ENCODE results near the gene CREM.

The CREM gene

DNA sequence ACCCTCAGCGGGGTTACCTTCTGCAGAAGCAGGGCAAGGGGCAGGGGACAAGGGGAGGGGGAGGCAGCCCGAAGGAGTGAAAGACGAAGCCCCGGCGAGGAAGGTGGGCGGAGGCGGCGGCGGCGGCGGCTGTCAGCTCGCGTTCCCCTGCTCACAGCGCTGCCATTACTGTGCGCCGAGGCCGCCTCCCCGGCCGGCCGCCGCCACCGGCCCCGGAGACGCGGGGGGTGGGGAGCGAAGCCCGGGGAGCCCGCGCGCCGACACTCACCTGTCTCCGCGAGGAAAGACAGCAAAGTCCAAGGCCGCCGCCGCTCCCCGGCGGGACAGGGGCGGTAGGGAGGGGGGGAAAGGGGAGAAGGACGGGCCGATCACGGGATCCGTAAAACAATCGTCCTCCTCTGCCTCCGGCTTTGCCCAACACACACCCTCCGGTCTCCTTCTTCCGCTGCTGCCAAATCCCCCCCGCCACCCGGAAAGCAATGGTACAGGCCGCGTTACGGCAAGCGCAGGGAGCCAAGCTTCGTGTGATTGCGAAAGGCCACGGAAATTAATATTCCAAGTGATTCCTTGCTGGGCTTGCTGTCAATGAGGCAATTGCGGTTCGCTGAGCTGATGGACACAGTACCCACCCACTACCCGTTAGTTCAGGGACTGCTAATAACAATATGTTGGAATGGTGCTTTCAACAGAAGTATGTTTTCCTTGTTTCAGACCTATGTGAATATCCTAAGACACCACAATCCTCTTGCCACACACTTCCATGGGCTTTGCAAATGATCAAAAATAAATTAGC, 36.3 kb upstream of the CREM start, which contains the start of gene CUL2:
CUL2 (minus strand) TSS at position 180 of the 793 bp plus-strand sequence. CDS start 19,024 bp downstream, outside the sequence.
- peak; percentile 24 for TF ChIP-seq POLR2A (IDR thresholded peaks at IDR 0.05; ENCODE audit: extremely low read depth, insufficient read length)
- TF ChIP-seq MAX (IDR thresholded peaks at IDR 0.05; ENCODE audit: low read depth, low read length) = peak; percentile 27
- no peak for TF ChIP-seq CTCF (IDR thresholded peaks at IDR 0.05; ENCODE audit: low read depth, low read length)
- peak within 1 kb of the TSS; percentile 89 for H3K4me3 ChIP-seq (ENCODE audit: low read depth, low read length)
- DNase-seq (ENCODE audit: low read depth) = peak; percentile 93

DNA sequence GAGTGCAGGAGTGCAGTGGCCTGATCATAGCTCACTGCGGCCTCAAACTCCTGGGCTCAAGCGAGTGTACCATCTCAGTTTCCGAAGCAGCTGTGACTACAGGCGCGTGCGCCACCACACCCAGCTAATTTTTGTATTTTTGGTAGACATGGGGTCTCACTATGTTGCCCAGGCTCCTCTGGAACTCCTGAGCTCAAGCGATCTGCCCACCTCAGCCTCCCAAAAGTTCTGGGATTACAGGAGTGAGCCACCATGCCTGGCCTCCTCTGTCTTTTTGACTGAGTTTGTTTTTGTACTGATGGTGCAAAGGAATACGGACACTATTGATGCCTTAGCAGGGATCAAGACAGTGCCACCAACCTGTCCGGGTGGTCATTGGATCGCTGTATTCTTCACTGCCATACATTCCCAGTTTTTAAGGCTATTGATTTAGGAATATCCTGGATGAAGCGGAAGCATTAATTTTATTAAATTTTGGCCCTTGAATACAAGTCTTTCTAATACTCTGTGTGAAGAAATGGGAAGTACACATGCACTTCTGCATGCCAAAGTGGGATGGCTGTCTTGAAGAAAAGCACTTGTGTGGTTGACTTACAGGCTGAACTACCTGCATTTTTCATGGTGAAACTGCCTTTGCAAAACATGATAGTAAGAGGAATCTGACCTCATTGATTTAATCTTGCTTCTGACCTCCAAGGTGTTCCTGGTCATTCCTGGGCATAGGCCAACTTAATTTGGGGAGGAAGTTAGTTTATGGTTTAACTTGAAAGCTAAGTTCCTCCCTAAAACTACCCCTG, 34.5 kb upstream of the CREM start:
- TF ChIP-seq MAX (IDR thresholded peaks at IDR 0.05; ENCODE audit: low read depth, low read length) (no peak), CTCF (IDR thresholded peaks at IDR 0.05; ENCODE audit: low read depth, low read length) (no peak), MYC (IDR thresholded peaks at IDR 0.05; ENCODE audit: low read depth, low read length) (no peak), POLR2A (IDR thresholded peaks at IDR 0.05; ENCODE audit: extremely low read depth, insufficient read length) (no peak)
- no peak overlapping the region for H3K4me3 ChIP-seq (ENCODE audit: low read depth, low read length)
- no peak for DNase-seq (ENCODE audit: low read depth)

DNA sequence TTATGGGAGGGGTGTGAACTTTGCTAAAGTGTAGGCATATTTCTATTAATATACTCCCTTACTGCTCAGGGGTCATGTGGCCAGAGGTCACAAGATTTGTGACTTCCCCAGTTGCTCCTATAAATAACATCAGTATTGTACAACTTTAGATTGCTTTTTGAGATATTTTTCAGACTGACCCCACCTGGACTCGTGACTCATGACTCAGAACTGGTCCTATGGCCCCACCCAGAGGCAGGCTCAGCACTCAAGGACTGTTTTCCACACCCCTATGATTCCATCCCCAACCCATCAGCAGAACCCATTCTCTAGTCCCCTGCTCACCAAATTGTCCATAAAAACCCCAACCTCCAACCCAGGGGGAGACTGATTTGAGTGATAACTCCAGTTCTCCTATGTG, 33.8 kb upstream of the CREM start:
- DNase-seq (ENCODE audit: low read depth) = peak; percentile 19
- no peak for TF ChIP-seq MYC (IDR thresholded peaks at IDR 0.05; ENCODE audit: low read depth, low read length)
- no peak for TF ChIP-seq MAX (IDR thresholded peaks at IDR 0.05; ENCODE audit: low read depth, low read length)
- H3K4me3 ChIP-seq (ENCODE audit: low read depth, low read length) = no peak overlapping the region

- no peak for DNase-seq (ENCODE audit: low read depth)
- no peak for TF ChIP-seq POLR2A (IDR thresholded peaks at IDR 0.05; ENCODE audit: extremely low read depth, insufficient read length)
- no peak for TF ChIP-seq MAX (IDR thresholded peaks at IDR 0.05; ENCODE audit: low read depth, low read length)
- no peak for TF ChIP-seq CTCF (IDR thresholded peaks at IDR 0.05; ENCODE audit: low read depth, low read length)
- no peak for TF ChIP-seq MYC (IDR thresholded peaks at IDR 0.05; ENCODE audit: low read depth, low read length)
Observed at GRCh38 chr10:35096312-35096711, 30.3 kb upstream of the CREM start.

DNA sequence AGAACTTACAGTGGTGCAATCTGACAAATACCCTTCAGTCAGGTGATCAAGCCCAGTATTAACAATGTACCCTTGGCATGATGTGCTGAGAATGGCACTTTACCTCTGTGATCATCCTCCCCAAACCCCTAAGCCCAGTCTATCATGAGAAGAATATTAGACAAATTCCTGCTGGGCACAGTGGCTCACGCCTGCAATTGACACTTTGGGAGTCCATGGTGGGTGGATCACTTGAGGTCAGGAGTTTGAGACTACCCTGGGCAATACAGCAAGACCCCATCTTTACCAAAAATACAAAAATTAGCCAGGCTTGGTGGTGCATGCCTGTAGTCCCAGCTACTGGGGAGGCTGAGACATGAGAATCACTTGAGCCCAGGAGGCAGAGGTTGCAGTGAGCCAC, 29.1 kb upstream of the CREM start:
- DNase-seq (ENCODE audit: low read depth) = no peak
- TF ChIP-seq MAX (IDR thresholded peaks at IDR 0.05; ENCODE audit: low read depth, low read length) = no peak
- no peak for TF ChIP-seq CTCF (IDR thresholded peaks at IDR 0.05; ENCODE audit: low read depth, low read length)
- no peak for TF ChIP-seq POLR2A (IDR thresholded peaks at IDR 0.05; ENCODE audit: extremely low read depth, insufficient read length)
- no peak for TF ChIP-seq MYC (IDR thresholded peaks at IDR 0.05; ENCODE audit: low read depth, low read length)
- no peak overlapping the region for H3K4me3 ChIP-seq (ENCODE audit: low read depth, low read length)

More at GRCh38 chr10:35096312-35096711, 30.3 kb upstream of the CREM start:
- H3K4me3 ChIP-seq (ENCODE audit: low read depth, low read length) = no peak overlapping the region

- H3K4me3 ChIP-seq (ENCODE audit: low read depth, low read length) = no peak overlapping the region
- no peak for DNase-seq (ENCODE audit: low read depth)
- TF ChIP-seq POLR2A (IDR thresholded peaks at IDR 0.05; ENCODE audit: extremely low read depth, insufficient read length) (no peak), MAX (IDR thresholded peaks at IDR 0.05; ENCODE audit: low read depth, low read length) (no peak), MYC (IDR thresholded peaks at IDR 0.05; ENCODE audit: low read depth, low read length) (no peak), CTCF (IDR thresholded peaks at IDR 0.05; ENCODE audit: low read depth, low read length) (no peak)
Observed at GRCh38 chr10:35103882-35104281, 22.8 kb upstream of the CREM start.

All from NB4 (cell line).